ENCODE results near the gene ADD1. TPM values are rescaled to one million over a fixed set of nuclear protein-coding genes. Genes with fewer than 3 reads are reported as not detected.
A peak's percentile ranks its signal among the peaks of the same experiment; 100 is the strongest.

Gene ADD1
- total and polyA plus RNA-seq, 2 of the 13 experiments (the other 11 are each of a cell fraction or from before 2014, with no cell fraction given) = 73.9 to 122 TPM

DNA sequence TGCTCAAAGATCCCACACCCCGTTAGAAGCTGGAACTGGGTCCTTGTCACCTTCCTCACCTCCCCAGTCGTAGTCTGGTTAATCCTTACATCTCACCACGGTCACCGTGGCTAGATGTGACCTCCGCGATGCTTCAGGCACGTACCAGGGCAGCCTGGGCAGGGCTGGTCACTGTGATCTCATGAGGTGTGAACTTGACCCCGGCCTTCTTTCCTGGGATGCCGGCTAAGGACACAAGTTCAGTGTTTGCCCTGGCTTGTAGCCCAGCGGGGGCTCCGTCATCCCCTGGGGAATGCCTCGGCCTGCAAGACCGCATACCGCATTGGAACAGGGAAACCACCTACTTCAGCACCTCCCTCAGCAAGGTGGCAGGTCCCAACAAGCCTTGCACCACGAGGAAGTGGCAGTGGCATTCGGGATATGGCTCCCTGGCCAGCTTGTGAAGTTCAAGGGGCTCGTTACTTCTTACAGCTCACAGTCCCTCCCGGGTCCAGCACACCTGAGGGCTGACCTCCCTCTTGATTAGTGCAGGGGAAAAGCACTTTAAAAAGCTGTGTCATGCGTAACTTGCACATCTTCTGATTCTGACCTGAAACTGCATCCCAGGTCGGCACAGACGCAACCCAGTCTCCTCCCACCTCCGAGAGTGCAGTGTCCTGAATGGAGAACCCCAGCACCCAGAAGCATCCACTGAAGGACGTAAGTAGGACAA lies 93.7 kb downstream of the ADD1 start (continued):
- peak; percentile 80; the same call in 1 of the 2 replicates for TF ChIP-seq ZNF280D (CRISPR knock-in tag; IDR thresholded peaks at IDR 0.05)
- peak; percentile 30; the same call in 1 of the 2 replicates for TF ChIP-seq ZNF431 (CRISPR knock-in tag; IDR thresholded peaks at IDR 0.05; ENCODE audit: borderline replicate concordance, low read depth)
- peak; percentile 98 for TF ChIP-seq THRA (CRISPR knock-in tag; IDR thresholded peaks at IDR 0.05; ENCODE audit: borderline replicate concordance)
- peak; percentile 61; the same call in 1 of the 2 replicates for TF ChIP-seq CBFB (CRISPR knock-in tag; IDR thresholded peaks at IDR 0.05)
- TF ChIP-seq ZNF670 (CRISPR knock-in tag; IDR thresholded peaks at IDR 0.05; ENCODE audit: borderline replicate concordance) = peak; percentile 74; the same call in 1 of the 2 replicates
- peak; percentile 82 for TF ChIP-seq ZNF263 (CRISPR knock-in tag; IDR thresholded peaks at IDR 0.05)
- TF ChIP-seq ZNF33B (CRISPR knock-in tag; IDR thresholded peaks at IDR 0.05) = no peak
- TF ChIP-seq ZNF253 (CRISPR knock-in tag; IDR thresholded peaks at IDR 0.05; ENCODE audit: borderline replicate concordance) = no peak
- TF ChIP-seq, protein P1, sequence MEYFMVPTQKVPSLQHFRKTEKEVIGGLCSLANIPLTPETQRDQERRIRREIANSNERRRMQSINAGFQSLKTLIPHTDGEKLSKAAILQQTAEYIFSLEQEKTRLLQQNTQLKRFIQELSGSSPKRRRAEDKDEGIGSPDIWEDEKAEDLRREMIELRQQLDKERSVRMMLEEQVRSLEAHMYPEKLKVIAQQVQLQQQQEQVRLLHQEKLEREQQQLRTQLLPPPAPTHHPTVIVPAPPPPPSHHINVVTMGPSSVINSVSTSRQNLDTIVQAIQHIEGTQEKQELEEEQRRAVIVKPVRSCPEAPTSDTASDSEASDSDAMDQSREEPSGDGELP (IDR thresholded peaks at IDR 0.05; ENCODE audit: borderline replicate concordance, low read depth) = peak; percentile 41; the same call in 1 of the 2 replicates
- TF ChIP-seq HOXA3 (CRISPR knock-in tag; IDR thresholded peaks at IDR 0.05) = peak; percentile 85
- TF ChIP-seq, protein P2, sequence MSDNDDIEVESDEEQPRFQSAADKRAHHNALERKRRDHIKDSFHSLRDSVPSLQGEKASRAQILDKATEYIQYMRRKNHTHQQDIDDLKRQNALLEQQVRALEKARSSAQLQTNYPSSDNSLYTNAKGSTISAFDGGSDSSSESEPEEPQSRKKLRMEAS (IDR thresholded peaks at IDR 0.05) = peak; percentile 64; the same call in 1 of the 2 replicates
- peak; percentile 75 for TF ChIP-seq ARID4A (CRISPR knock-in tag; IDR thresholded peaks at IDR 0.05; ENCODE audit: borderline replicate concordance)
- peak; percentile 91 for TF ChIP-seq MED1 (CRISPR knock-in tag; IDR thresholded peaks at IDR 0.05)
- TF ChIP-seq ZNF773 (CRISPR knock-in tag; IDR thresholded peaks at IDR 0.05; ENCODE audit: borderline replicate concordance) = no peak
- TF ChIP-seq JUNB (CRISPR knock-in tag; IDR thresholded peaks at IDR 0.05; ENCODE audit: borderline replicate concordance) = peak; percentile 48; the same call in 1 of the 2 replicates
- no peak for TF ChIP-seq PHF20 (CRISPR knock-in tag; IDR thresholded peaks at IDR 0.05)
- TF ChIP-seq TEAD3 (CRISPR knock-in tag; optimal IDR thresholded peaks at IDR 0.05; ENCODE audit: borderline replicate concordance) = peak; percentile 93
- no peak for TF ChIP-seq PRMT3 (CRISPR knock-in tag; IDR thresholded peaks at IDR 0.05; ENCODE audit: borderline replicate concordance, low read depth)
- TF ChIP-seq SMAD3 (CRISPR knock-in tag; IDR thresholded peaks at IDR 0.05) = 0 out of 2 replicates have a peak, but pooled peaks have one; percentile 39
